HG02840 (cell line): ENCODE results near the gene TM4SF5.

Source experiments
- ATAC-seq: cut with Tn5 transposase; IDR thresholded peaks from one replicate; pipeline ENCODE4 v1.9.1; 2021; ENCODE audit warnings: mild to moderate bottlenecking, moderate library complexity, moderate number of reproducible peaks; ENCODE audit not compliant: unreplicated experiment, low FRiP score

Gene TM4SF5

DNA sequence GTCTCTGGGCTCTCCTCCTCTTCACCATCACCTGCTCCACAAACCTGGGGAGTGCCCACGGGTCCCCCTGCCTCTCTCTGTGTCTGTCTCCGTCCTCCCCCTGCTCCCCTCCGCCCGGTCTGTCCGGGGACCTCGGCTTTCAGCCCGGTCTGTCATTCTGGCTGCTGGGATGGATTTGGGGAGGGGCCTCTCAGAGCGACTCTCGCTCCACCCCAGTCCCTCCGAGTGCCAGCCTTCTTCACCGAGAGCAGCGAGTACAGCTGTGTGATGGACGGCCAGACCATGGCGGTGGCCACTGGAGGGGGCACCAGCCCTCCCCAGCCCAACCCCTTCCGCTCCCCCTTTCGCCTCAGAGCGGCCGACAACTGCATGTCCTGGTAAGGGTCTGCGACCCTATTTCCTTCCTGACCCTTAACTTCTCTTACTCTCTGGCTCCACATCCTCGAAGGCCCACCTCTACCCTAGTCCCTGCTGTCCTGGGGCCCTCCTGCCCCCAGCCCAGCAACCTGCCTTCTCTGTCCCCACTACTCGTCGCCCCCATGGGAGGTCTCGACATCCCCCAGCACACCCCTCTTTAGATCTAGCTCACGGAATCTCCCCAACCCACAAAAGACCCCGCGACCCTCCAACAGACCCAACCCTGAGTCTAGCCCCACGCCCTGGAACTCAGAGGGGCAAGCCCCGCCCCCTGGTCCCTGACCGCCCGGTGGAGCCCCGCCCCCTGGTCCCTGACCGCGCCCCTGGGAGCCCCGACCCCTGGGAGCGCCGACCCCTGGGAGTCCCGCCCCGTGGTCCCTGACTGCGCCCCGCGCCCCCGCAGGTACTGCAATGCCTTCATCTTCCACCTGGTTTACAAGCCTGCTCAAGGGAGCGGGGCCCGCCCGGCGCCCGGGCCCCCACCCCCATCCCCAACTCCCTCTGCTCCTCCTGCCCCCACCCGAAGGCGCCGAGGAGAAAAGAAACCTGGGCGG, 26.4 kb upstream of the TM4SF5 start:
- ATAC-seq = no peak

- ATAC-seq = no peak
Observed at GRCh38 chr17:4747847-4748246, 23.8 kb upstream of the TM4SF5 start.

DNA sequence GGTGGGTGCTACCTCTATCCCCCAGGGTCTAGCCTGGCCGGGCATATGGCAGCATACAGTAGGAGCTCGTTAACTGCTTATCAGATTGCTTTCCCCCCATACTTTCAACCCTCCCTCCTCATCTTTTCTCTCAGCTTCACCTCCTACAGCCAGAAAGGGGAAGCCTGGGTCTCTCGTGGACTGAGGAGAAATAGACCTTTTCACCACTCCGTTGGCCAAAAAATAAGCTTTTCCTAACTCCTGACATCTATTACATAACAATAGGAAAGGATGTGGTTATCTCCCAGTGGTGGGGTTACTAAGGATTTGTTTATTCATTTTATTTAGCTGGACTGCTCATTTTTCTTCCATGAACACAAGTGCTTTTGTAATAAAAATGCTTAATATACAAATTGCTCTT, 23.0 kb upstream of the TM4SF5 start:
- ATAC-seq = no peak

DNA sequence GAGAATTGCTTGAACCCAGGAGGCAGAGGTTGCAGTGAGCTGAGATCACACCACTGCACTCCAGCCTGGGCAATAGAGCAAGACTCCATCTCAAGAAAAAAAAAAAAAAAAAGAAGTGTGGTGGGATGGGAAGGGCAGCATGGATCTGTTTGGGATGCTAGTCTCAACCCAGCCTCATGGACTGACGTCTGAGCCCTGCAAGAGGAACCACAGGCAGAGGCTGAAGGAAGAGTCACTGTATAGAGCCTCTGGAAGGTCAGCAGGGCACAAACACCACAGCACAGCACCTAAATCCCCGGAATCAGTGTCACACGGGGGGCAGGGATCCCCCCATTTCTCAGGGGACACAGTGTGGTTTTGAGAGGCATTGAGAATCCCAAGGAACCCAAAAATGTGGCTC, 21.1 kb upstream of the TM4SF5 start:
- ATAC-seq = no peak

GRCh38 chr17:4751932-4752331, 19.8 kb upstream of the TM4SF5 start:
- ATAC-seq = no peak

DNA sequence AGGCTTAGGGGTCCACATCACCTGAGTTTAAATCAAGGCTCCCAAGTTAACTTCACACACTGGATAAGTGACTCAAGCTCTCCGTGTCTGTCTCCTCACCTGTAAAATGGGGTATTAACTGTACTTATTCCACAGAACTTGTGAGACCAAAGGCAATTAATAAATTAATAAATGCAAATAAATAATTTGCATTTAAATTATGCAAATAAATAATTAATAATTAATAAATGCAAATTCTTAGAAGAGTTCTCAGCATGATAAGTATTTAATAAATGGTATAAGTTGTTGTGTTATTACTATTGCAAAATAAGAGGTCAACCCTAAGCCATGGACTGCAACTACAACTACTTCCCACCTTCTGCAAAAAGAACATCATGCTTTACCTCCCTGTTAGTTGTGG, 18.3 kb upstream of the TM4SF5 start:
- no peak for ATAC-seq

DNA sequence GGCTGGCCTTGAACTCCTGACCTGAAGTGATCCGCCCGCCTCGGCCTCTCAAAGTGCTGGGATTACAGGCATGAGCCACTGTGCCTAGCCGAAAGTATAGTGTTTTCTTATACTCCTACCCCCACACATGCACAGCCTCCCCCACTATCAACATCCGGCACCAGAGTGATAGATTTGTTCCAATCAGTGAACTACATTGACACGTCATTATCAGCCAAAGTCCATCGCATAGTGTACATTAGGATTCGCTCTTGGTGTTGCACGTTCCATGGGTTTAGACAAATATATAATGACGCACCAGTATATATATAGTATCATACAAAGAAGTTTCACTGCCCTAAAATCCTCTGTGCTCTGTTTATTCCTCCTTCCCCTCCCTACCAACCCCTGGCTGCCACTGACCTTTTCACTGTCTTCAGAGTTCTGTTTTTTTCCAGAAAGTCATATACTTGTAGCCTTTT, 11.9 kb upstream of the TM4SF5 start:
- ATAC-seq = no peak

GRCh38 chr17:4764595-4764994, 7.1 kb upstream of the TM4SF5 start:
- no peak for ATAC-seq

- ATAC-seq = no peak
Observed at GRCh38 chr17:4766201-4766600, 5.5 kb upstream of the TM4SF5 start.

GRCh38 chr17:4766723-4767122, 5.0 kb upstream of the TM4SF5 start:
- no peak for ATAC-seq

- ATAC-seq = no peak
Observed at GRCh38 chr17:4768298-4768697, 3.4 kb upstream of the TM4SF5 start.

DNA sequence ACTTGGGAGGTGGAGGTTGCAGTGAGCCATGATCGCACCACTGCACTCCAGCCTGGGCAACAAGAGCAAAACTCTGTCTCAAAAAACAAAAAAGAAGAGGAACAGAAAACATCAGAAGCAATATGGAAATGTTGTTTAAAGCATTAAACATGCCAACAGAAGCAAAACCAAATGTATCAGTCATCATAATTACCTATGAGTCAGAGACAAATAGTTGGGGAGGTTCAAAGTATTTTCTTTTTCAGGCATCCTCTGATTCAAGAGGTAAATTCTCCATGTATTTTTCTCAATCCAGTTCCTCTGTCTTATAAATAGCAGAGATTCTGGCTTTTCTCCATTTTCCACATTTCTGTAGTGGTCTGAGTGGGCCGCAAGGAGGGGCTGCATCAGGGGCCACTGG, 2.1 kb upstream of the TM4SF5 start:
- no peak for ATAC-seq

DNA sequence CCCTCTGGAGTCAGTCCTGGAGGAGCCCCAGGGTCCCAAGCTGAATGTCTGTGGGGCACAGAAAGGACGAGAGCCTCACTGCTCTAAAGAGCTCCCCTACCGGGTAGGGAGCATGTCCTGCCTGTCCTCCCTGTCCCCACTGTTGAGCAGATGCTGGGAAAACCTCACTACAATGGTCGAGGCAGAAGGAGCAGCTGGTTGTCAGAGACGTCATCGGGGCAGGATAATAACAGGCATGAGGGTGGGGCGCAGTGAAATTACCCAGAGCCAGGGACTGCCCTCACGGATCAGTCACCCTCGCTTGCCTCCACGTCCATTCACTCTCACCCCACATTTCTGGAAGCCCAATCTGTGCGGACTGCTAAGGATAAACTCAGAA, 538 bp downstream of the TM4SF5 start:
- no peak for ATAC-seq

DNA sequence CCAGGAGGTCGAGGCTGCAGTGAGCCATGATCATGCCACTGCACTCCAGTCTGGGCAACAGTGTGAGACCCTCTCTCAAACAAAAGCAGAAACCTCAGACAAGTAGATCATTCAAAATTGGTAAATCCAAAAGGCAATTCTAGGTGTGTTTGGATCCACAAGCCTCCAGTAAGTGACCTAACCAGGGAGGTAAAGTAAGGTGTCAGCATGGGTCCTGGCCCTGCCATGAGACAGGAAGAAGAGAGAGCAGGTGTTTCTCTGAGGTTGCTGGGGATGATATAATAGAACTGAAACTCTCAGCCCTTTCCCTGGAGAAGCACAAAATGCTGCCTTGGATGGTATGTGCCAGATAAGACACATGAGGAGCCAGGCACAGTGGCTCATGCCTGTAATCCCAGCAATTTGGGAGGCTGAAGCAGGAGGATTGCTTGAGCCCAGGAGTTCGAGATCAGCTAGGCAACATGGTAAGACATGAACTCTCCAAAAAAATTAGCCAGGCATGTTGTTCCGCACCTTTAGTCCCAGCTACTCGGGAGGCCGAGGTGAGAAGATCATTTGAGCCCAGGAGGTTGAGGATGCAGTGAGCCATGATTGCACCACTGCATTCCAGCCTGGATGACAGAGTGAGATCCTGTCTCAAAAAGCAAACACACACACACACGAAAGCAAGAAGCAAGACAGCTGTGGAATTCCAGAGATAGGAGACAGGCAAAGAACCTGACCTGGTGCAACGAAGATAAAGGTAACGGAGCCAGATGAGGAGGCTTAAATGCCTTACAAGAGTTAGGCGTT, 6.5 kb downstream of the TM4SF5 start:
- ATAC-seq = no peak

DNA sequence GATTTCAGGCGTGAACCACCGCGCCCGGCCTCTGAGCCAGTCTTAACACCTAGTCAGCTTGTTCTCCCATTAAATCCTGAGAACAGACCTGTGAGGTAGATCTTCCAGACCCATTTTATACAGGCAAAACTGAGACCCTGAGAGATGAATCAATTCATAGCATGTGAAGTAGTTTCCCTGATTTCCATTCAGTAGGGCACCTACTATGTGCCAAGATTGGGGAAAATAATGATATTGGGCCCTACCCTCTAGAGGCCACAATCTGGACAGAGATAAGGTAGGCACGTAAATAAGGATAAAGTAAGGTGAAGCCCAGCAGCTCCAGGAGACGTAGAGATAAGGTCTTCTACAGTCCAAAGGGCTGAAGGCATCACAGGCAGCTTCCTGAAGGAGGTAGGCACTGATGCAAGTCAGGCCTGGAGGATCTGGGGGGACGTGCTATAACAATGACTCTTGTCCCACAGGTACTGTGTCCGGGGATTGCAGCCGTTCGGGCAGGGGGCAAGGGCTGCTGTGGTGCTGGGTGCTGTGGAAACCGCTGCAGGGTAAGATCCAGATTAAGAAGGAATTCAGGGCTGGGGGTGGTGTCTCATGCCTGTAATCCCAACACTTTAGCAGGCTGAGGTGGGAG, 8.8 kb downstream of the TM4SF5 start:
- no peak for ATAC-seq

DNA sequence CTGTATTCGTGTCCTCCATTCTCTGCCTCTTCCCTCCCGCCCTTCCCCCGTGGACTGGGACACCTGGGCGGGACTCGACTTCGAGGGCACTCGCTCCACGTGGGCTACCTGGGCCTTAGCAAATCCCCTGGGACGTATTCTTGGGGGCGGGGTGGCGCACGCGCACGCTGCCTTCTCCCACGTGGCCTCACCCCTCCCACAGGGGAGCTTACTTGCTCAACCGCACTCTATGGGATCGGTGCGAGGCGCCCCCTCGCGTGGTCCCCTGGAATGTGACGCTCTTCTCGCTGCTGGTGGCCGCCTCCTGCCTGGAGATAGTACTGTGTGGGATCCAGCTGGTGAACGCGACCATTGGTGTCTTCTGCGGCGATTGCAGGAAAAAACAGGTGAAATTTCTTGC, 11.0 kb downstream of the TM4SF5 start:
- ATAC-seq = no peak

- no peak for ATAC-seq
Observed at GRCh38 chr17:4785311-4786105, 13.8 kb downstream of the TM4SF5 start.

DNA sequence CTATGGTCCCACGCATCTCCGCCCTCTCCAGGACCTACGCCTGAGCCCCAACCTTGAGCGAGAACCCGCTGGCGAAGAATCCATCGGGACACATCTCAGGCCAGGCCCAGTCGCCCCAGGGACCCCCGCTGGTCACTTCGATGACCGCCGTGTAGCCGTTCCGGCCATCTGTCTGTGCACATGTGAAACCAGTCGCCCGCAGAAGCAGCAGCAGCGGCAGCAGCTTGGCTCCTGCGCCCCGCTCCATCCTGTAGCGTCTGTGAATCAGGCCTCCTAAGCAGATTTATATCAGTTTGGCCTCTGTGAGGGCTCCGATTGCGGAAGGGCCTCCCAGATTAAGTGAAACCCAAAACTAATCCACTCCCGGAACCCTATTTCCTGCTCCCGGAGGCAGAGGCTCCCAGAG, 14.4 kb downstream of the TM4SF5 start, which contains the start of gene VMO1:
VMO1 (minus strand) TSS at position 259 of the 406 bp plus-strand sequence; CDS start at position 247, 12 bp downstream.
- no peak for ATAC-seq

- no peak for ATAC-seq
Observed at GRCh38 chr17:4786516-4786915, 14.8 kb downstream of the TM4SF5 start.

DNA sequence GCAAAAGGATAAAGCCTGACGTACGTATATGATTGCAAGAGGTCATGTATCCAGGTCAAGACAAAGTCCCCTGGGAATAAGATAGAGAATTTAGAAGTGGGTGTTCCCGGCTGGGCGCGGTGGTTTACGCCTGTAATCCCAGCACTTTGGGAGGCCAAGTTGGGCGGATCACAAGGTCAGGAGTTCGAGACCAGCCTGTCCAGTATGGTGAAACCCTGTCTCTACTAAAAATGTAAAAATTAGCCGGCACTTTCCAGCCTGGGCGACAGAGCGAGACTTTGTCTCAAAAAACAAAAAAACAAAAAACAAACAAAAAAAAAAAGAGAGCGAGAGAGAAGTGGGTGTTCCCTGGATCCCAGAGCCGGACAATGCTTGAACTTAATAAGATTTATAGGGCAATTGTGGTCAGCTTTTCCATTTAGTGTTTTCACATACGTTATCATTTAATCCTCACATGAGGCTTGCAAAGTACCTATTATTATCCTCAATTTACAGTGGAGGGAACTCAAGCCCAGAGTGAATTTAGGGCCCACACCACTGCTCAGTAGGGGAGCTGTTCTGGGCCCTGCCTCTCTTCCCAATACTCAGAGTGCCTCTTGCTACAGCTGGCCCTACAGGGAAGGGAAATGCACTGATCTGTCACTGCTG, 16.6 kb downstream of the TM4SF5 start:
- no peak for ATAC-seq
